BJ (cell line): Measurements from ENCODE around the gene MARCHF3. TPM values are rescaled to one million over a fixed set of nuclear protein-coding genes. Genes with fewer than 3 reads are reported as not detected.

Experiments used
- CTCF ChIA-PET: fragments of 350-600 bp; formaldehyde crosslinking; extraction: SDS; loops from one replicate; lab custom pipeline; 2021; ENCODE audit warnings: antibody characterized with exemption, inconsistent platforms; lab: Yijun Ruan, JAX
- POLR2A ChIA-PET: fragments of 300-600 bp; sonication (Branson Sonifier 250); formaldehyde crosslinking; extraction: SDS; loops from one replicate; lab custom pipeline; 2021; ENCODE audit warnings: antibody characterized with exemption; lab: Charles Lee
- DNase-seq: peaks from one replicate; pipeline ENCODE4 v3.0.0-alpha.2; 2011; ENCODE audit warnings: low read depth
- H3K27me3 ChIP-seq: 2 replicates; pipeline ENCODE4 v1.6.0; 2011; ENCODE audit warnings: low read length; ENCODE audit not compliant: control insufficient read depth, insufficient read depth
- H3K36me3 ChIP-seq: 2 replicates; pipeline ENCODE4 v1.5.1; 2011; ENCODE audit warnings: low read length; ENCODE audit not compliant: control insufficient read depth, insufficient read depth
- H3K4me3 ChIP-seq: 2 replicates; pipeline ENCODE4 v1.5.1; 2011; ENCODE audit warnings: low read depth, mild to moderate bottlenecking, control low read depth, low read length
- polyA minus RNA-seq: library from RNA; depleted of rRNA, polyadenylated mRNA; stranded (reverse); fragments of >200 nt; gene quantifications from 2 replicates; pipeline ENCODE4 v1.2.3, GENCODE V29; 2011; rRNA and poly(A)+ RNA removed
- polyA plus RNA-seq: library from polyadenylated mRNA; depleted of rRNA; stranded (reverse); fragments of >200 nt; gene quantifications from 2 replicates; pipeline ENCODE4 v1.2.3, GENCODE V29; 2011; rRNA removed
- TF ChIP-seq, protein P1 (sequence below): IDR thresholded peaks from 2 replicates; pipeline ENCODE4 v1.5.1; 2011; ENCODE audit warnings: low read depth, mild to moderate bottlenecking, control low read depth, inconsistent platforms, low read length, moderate library complexity; ENCODE audit not compliant: insufficient read depth

MARCHF3 gene
- polyA plus RNA-seq: 8.6 TPM in 2 replicates
- 9.5 and 18.7 TPM in 2 replicates for polyA minus RNA-seq

- TF ChIP-seq, protein P1, sequence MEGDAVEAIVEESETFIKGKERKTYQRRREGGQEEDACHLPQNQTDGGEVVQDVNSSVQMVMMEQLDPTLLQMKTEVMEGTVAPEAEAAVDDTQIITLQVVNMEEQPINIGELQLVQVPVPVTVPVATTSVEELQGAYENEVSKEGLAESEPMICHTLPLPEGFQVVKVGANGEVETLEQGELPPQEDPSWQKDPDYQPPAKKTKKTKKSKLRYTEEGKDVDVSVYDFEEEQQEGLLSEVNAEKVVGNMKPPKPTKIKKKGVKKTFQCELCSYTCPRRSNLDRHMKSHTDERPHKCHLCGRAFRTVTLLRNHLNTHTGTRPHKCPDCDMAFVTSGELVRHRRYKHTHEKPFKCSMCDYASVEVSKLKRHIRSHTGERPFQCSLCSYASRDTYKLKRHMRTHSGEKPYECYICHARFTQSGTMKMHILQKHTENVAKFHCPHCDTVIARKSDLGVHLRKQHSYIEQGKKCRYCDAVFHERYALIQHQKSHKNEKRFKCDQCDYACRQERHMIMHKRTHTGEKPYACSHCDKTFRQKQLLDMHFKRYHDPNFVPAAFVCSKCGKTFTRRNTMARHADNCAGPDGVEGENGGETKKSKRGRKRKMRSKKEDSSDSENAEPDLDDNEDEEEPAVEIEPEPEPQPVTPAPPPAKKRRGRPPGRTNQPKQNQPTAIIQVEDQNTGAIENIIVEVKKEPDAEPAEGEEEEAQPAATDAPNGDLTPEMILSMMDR: peak; percentile 51
- peak; percentile 72 for DNase-seq
- POLR2A ChIA-PET: no interaction called here
- CTCF ChIA-PET: interaction anchor here (0.6 to 1.4 kb wide), 6 partner anchors 10 to 295 kb away, joined by 3 to 4 read pairs (median 3); no protein-coding TSS in a partner anchor
- no peaks in the 10 kb centered on the region for H3K36me3 ChIP-seq
- H3K4me3 ChIP-seq: peak within 1 kb of the TSS; percentile 91
- H3K27me3 ChIP-seq: no peaks in the 10 kb centered on the region
Observed at GRCh38 chr5:127030259-127031146, at the start of gene MARCHF3. Gene MARCHF3 (minus strand): TSS chr5:127030558. CDS start chr5:126918171, 112,387 bp downstream.

- ChIA-PET POLR2A (no interaction called here), CTCF (interaction anchor here (0.6 to 0.7 kb wide), 2 partner anchors 11 to 50 kb away, joined by 3 read pairs; partner anchors contain the start of gene MARCHF3)
- Histone ChIP-seq H3K4me3 (no peak overlapping the region), H3K27me3 (no peaks in the 10 kb centered on the region), H3K36me3 (no peaks in the 10 kb centered on the region)
- TF ChIP-seq, protein P1: no peak
- DNase-seq: no peak
Observed at GRCh38 chr5:127079994-127080491, 49.7 kb upstream of the MARCHF3 start.

GRCh38 chr5:127077366-127077765, 47.0 kb upstream of the MARCHF3 start:
- Histone ChIP-seq H3K4me3 (no peak overlapping the region), H3K27me3 (no peaks in the 10 kb centered on the region), H3K36me3 (no peaks in the 10 kb centered on the region)
- POLR2A ChIA-PET: no interaction called here
- CTCF ChIA-PET: interaction anchor here (1.4 kb wide), 2 partner anchors 9 to 20 kb away, joined by 3 to 5 read pairs; no protein-coding TSS in a partner anchor
- DNase-seq: no peak
- TF ChIP-seq, protein P1: no peak

DNA sequence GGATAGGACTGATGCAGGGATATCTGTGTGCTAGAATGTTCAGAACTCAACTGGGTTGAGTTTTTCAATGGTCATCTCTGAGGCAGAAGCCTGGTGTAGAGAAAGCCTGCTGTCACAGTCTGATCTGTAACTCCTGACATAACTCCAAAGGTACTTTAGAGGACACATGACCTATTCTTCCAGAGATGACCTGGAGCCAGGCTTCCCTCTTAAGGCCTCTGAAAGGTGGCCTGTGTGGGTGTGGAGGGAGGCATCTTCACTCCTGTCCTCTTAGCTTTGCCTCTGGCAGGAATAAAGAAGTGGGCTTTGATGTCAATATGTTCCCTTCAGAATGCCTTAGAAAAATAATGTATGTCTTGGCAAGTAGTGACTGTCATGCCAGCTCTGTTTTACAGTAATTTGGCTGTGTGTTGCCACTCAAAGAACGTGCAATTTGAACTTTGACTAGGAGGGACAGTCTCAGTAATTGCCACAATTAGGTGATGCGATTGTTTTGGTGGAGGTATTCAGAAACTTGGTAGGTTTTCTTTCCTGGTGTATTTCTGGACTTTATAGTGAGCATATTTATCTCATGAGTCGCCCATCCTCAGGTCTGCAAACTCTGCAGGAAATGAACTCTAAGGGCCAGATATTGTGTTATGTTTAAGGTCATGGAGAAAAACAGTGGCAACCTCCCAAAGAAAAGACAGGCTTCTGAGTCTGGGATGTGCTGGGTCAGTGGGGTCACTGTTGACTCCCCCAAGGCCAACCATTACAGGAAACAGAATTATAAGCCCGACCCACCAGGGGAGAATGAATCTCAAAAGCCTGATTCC, 46.2 kb upstream of the MARCHF3 start:
- Histone ChIP-seq H3K4me3 (no peak overlapping the region), H3K27me3 (no peaks in the 10 kb centered on the region), H3K36me3 (no peaks in the 10 kb centered on the region)
- ChIA-PET POLR2A (no interaction called here), CTCF (interaction anchor here (0.6 to 1.4 kb wide), 3 partner anchors 10 to 42 kb away, joined by 3 to 5 read pairs (median 4); no protein-coding TSS in a partner anchor)
- TF ChIP-seq, protein P1: no peak
- no peak for DNase-seq
